Parathyroid adenoma (tissue), 2 donors: Measurements from ENCODE around the gene PIK3CG.

Experiments used
- H2AFZ ChIP-seq: fragments of 300-600 bp; sonication (generic); one replicate; pipeline ENCODE4 v1.7.0; 2017; ENCODE audit warnings: antibody characterized with exemption, mild to moderate bottlenecking
- H3K27ac ChIP-seq: fragments of 300-600 bp; sonication (generic); one replicate; pipeline ENCODE4 v1.7.0; 2017
- H3K27me3 ChIP-seq: fragments of 300-600 bp; sonication (generic); one replicate; pipeline ENCODE4 v1.7.0; 2017; ENCODE audit warnings: low read length; ENCODE audit not compliant: control insufficient read depth, insufficient read depth
- H3K36me3 ChIP-seq: fragments of 300-600 bp; sonication (generic); one replicate; pipeline ENCODE4 v1.7.0; 2017; ENCODE audit warnings: low read length; ENCODE audit not compliant: control insufficient read depth, insufficient read depth
- H3K4me1 ChIP-seq: fragments of 300-600 bp; sonication (generic); one replicate; pipeline ENCODE4 v1.7.0; 2017; ENCODE audit warnings: control low read depth
- H3K4me2 ChIP-seq: fragments of 300-600 bp; sonication (generic); one replicate; pipeline ENCODE4 v1.7.0; 2017; ENCODE audit warnings: low read length
- H3K4me3 ChIP-seq: fragments of 300-600 bp; sonication (generic); one replicate; pipeline ENCODE4 v1.7.0; 2017; ENCODE audit warnings: low read depth, low read length
- H3K79me2 ChIP-seq: fragments of 300-600 bp; sonication (generic); one replicate; pipeline ENCODE4 v1.7.0; 2017; ENCODE audit warnings: control low read depth
- H3K9ac ChIP-seq: fragments of 300-600 bp; sonication (generic); one replicate; pipeline ENCODE4 v1.7.0; 2017; ENCODE audit warnings: mild to moderate bottlenecking
- H3K9me3 ChIP-seq: fragments of 300-600 bp; sonication (generic); one replicate; pipeline ENCODE4 v1.7.0; 2017; ENCODE audit warnings: low read length; ENCODE audit not compliant: control insufficient read depth
- CTCF ChIP-seq: fragments of 300-600 bp; sonication (generic); IDR thresholded peaks from one replicate; pipeline ENCODE4 v1.7.0; 2017; ENCODE audit warnings: antibody characterized with exemption, mild to moderate bottlenecking
- donor health status: primary hyperparathyroidism.

The PIK3CG gene

GRCh38 chr7:106866298-106867281 lies 1.5 kb downstream of the PIK3CG start:
- Histone ChIP-seq H2AFZ (no peak overlapping the region), H3K36me3 (no peaks in the 10 kb centered on the region), H3K79me2 (no peaks in the 10 kb centered on the region), H3K4me2 (no peak overlapping the region), H3K27me3 (no peaks in the 10 kb centered on the region), H3K4me3 (no peak overlapping the region), H3K9me3 (no peaks in the 10 kb centered on the region), H3K27ac (no peak overlapping the region), H3K9ac (no peak overlapping the region), H3K4me1 (no peaks in the 10 kb centered on the region)
- TF ChIP-seq CTCF = no peak

- Histone ChIP-seq H3K4me3 (no peak overlapping the region), H3K9me3 (no peaks in the 10 kb centered on the region), H3K4me1 (no peaks in the 10 kb centered on the region), H3K9ac (no peak overlapping the region), H3K4me2 (no peak overlapping the region), H2AFZ (no peak overlapping the region), H3K79me2 (no peaks in the 10 kb centered on the region), H3K27me3 (no peaks in the 10 kb centered on the region), H3K27ac (no peak overlapping the region), H3K36me3 (no peaks in the 10 kb centered on the region)
- no peak for TF ChIP-seq CTCF
Measured at GRCh38 chr7:106867641-106868351, 2.7 kb downstream of the PIK3CG start.

- no peaks in the 10 kb centered on the region for H3K27me3 ChIP-seq
- no peaks in the 10 kb centered on the region for H3K9me3 ChIP-seq
- no peak overlapping the region for H3K27ac ChIP-seq
- H3K79me2 ChIP-seq = no peaks in the 10 kb centered on the region
- no peak for TF ChIP-seq CTCF
- no peaks in the 10 kb centered on the region for H3K36me3 ChIP-seq
- H2AFZ ChIP-seq = no peak overlapping the region
- no peak overlapping the region for H3K4me3 ChIP-seq
- H3K4me2 ChIP-seq = no peak overlapping the region
- no peaks in the 10 kb centered on the region for H3K4me1 ChIP-seq
- no peak overlapping the region for H3K9ac ChIP-seq
Measured at GRCh38 chr7:106868364-106868763, 3.3 kb downstream of the PIK3CG start.

GRCh38 chr7:106869954-106870353 lies 4.9 kb downstream of the PIK3CG start:
- H2AFZ ChIP-seq = no peak overlapping the region
- no peaks in the 10 kb centered on the region for H3K4me1 ChIP-seq
- no peaks in the 10 kb centered on the region for H3K79me2 ChIP-seq
- no peaks in the 10 kb centered on the region for H3K9me3 ChIP-seq
- no peak overlapping the region for H3K27ac ChIP-seq
- H3K4me2 ChIP-seq = no peak overlapping the region
- no peaks in the 10 kb centered on the region for H3K27me3 ChIP-seq
- TF ChIP-seq CTCF = no peak
- H3K36me3 ChIP-seq = no peaks in the 10 kb centered on the region
- no peak overlapping the region for H3K4me3 ChIP-seq
- H3K9ac ChIP-seq = no peak overlapping the region
